K562 (cell line): ENCODE results near the gene PLXDC2. TPM values are rescaled to one million over a fixed set of nuclear protein-coding genes. Genes with fewer than 3 reads are reported as not detected.

Experiments
- ATAC-seq: fragments of 200-7000 bp; cut with Tn5 transposase; 3 replicates; pipeline ENCODE4 v1.9.1; 2020; ENCODE audit warnings: moderate library complexity
- BruUV-seq: library from RNA; stranded (reverse); fragments of 400-500 nt; replicated peaks from 2 replicates; lab custom pipeline; 2021; lab: Mats Ljungman, UMichigan
- CTCF ChIA-PET: fragments of 300-600 bp; formaldehyde crosslinking; extraction: SDS; loops from one replicate; lab custom pipeline; 2021; ENCODE audit warnings: low intra/inter-chr PET ratio; lab: Yijun Ruan, JAX
- POLR2A ChIA-PET: fragments of 300-600, 350-650 bp; sonication (Branson Sonifier 250); formaldehyde crosslinking; extraction: SDS; loops from one replicate; lab custom pipeline; 2021; ENCODE audit warnings: antibody characterized with exemption, inconsistent platforms; lab: Yijun Ruan, JAX
- DNase-seq, 4 experiments: peaks; one replicate each; pipeline versions ENCODE4 v3.0.0 to v3.0.0-alpha.2; 2011 to 2018; ENCODE audit warnings: low spot score in 3 of 4, mixed read lengths in 3 of 4; ENCODE audit errors: extremely low read depth in 1 of 4
- FAIRE-seq: peaks from 2 replicates; lab custom pipeline; 2011; peaks lifted over from hg19 to GRCh38; lab: Jason Lieb, UNC
- H2AFZ ChIP-seq: 2 replicates; pipeline ENCODE4 v1.6.0; 2011; ENCODE audit warnings: low read depth, low read length, control low read depth, inconsistent platforms
- H3K27ac ChIP-seq: fragments of 200-600 bp; 3 replicates; pipeline ENCODE4 v1.8.0; 2011; ENCODE audit warnings: low read depth, mild to moderate bottlenecking, control low read depth, inconsistent platforms, low read length, moderate library complexity, mixed read lengths; ENCODE audit errors: extremely low read depth
- H3K27me3 ChIP-seq, 2 experiments: fragments of 300-600 bp in 1 of 2; 2 replicates in 1 of 2; 3 replicates in 1 of 2; pipeline versions ENCODE4 v1.6.0 to v1.8.0; 2011; ENCODE audit warnings: inconsistent platforms in 2 of 2, low read length in 2 of 2, mild to moderate bottlenecking in 1 of 2, mixed read lengths in 1 of 2, moderate library complexity in 1 of 2; ENCODE audit not compliant: control insufficient read depth in 2 of 2, insufficient read depth in 2 of 2
- H3K36me3 ChIP-seq: fragments of 300-600 bp; 3 replicates; pipeline ENCODE4 v1.8.0; 2011; ENCODE audit warnings: mild to moderate bottlenecking, low read length, inconsistent platforms; ENCODE audit not compliant: control insufficient read depth, insufficient read depth
- H3K4me1 ChIP-seq, 2 experiments: fragments of 200-600 bp in 1 of 2; replicated peaks in 1 of 2; 2 replicates in 1 of 2; 3 replicates in 1 of 2; pipeline versions ENCODE4 v1.5.1 to v1.8.0; 2011; ENCODE audit warnings: inconsistent platforms in 2 of 2, low read length in 2 of 2, mild to moderate bottlenecking in 1 of 2, mixed read lengths in 1 of 2, moderate library complexity in 1 of 2; ENCODE audit not compliant: control insufficient read depth in 2 of 2, insufficient read depth in 2 of 2
- H3K4me2 ChIP-seq: 2 replicates; pipeline ENCODE4 v1.6.1; 2011; ENCODE audit warnings: low read length, control low read depth, inconsistent platforms, mixed read lengths; ENCODE audit not compliant: insufficient read depth
- H3K4me3 ChIP-seq: fragments of 200-600 bp; sonication (generic), shearing (Covaris generic); 2 replicates; pipeline ENCODE4 v1.5.1; 2016; ENCODE audit warnings: control low read depth, inconsistent platforms
- H3K79me2 ChIP-seq: fragments of 200-600 bp; 3 replicates; pipeline ENCODE4 v1.8.0; 2011; ENCODE audit warnings: low read length, inconsistent platforms; ENCODE audit not compliant: control insufficient read depth, insufficient read depth
- H3K9ac ChIP-seq, 2 experiments: 2 replicates each; pipeline versions ENCODE4 v1.6.0 to v1.6.1; 2011; ENCODE audit warnings: low read depth in 2 of 2, low read length in 2 of 2, control low read depth in 1 of 2, inconsistent platforms in 1 of 2, mild to moderate bottlenecking in 1 of 2, mixed read lengths in 1 of 2; ENCODE audit not compliant: insufficient read depth in 1 of 2
- H3K9me1 ChIP-seq: one replicate; pipeline ENCODE4 v1.6.0; 2011; ENCODE audit warnings: inconsistent platforms, mild to moderate bottlenecking, low read length, moderate library complexity; ENCODE audit not compliant: control insufficient read depth, insufficient read depth
- H3K9me3 ChIP-seq: replicated peaks from 2 replicates; pipeline ENCODE4 v1.5.1; 2011; ENCODE audit warnings: low read depth, low read length, inconsistent platforms; ENCODE audit not compliant: control insufficient read depth, insufficient read depth
- H4K20me1 ChIP-seq: replicated peaks from 2 replicates; pipeline ENCODE4 v1.6.1; 2011; ENCODE audit warnings: low read length, inconsistent platforms, mixed read lengths; ENCODE audit not compliant: control insufficient read depth, insufficient read depth
- E2F6 ChIP-seq, 2 experiments: IDR thresholded peaks; 2 replicates each; pipeline ENCODE4 v1.6.1; 2011; ENCODE audit warnings: borderline replicate concordance in 1 of 2, control low read depth in 1 of 2, low read depth in 1 of 2, low read length in 1 of 2, mild to moderate bottlenecking in 1 of 2, mixed read lengths in 1 of 2, moderate library complexity in 1 of 2; ENCODE audit not compliant: insufficient read depth in 1 of 2, insufficient read length in 1 of 2, poor library complexity in 1 of 2, severe bottlenecking in 1 of 2; ENCODE audit errors: extremely low read depth in 1 of 2
- GTF2F1 ChIP-seq: IDR thresholded peaks from 2 replicates; pipeline ENCODE4 v1.6.1; 2011; ENCODE audit warnings: low read depth, low read length, improper control_type of control experiment
- HDAC2 ChIP-seq: fragments of 450-650 bp; IDR thresholded peaks from 2 replicates; pipeline ENCODE4 v1.6.1; 2016; ENCODE audit warnings: mild to moderate bottlenecking
- HNRNPLL ChIP-seq: fragments of 200-400 bp; formaldehyde crosslinking; IDR thresholded peaks from 2 replicates; pipeline ENCODE4 v1.6.1; 2017; ENCODE audit warnings: low read length, low read depth, mild to moderate bottlenecking; ENCODE audit not compliant: poor library complexity, severe bottlenecking
- MYC ChIP-seq, 2 experiments: fragments of 250-450 bp in 1 of 2; sonication (Bioruptor Pico) in 1 of 2; IDR thresholded peaks; 2 replicates each; pipeline versions ENCODE4 v1.5.1 to v1.6.1; 2012 to 2021; ENCODE audit warnings: low read depth in 2 of 2, borderline replicate concordance in 1 of 2, improper control_type of control experiment in 1 of 2, low read length in 1 of 2, mild to moderate bottlenecking in 1 of 2, moderate library complexity in 1 of 2
- RBM22 ChIP-seq: fragments of 200-400 bp; formaldehyde crosslinking; IDR thresholded peaks from 2 replicates; pipeline ENCODE4 v1.6.1; 2018; ENCODE audit warnings: low read length, low read depth; ENCODE audit not compliant: poor library complexity, severe bottlenecking
- ZFP30 ChIP-seq: fragments of 250-450 bp; sonication (Bioruptor Pico); IDR thresholded peaks from 2 replicates; pipeline ENCODE4 v1.8.0; 2022; ENCODE audit warnings: moderate library complexity, mild to moderate bottlenecking, inconsistent platforms, borderline replicate concordance
- WGBS: fragments of 100-300 bp; shearing (Covaris generic); methylation state at CpG from one replicate; pipeline ENCODE4 v1.1.6; 2016; ENCODE audit warnings: low coverage, mixed read lengths; ENCODE audit not compliant: insufficient coverage; ENCODE audit errors: missing lambda C conversion rate; 5-methylcytosine and 5-hydroxymethylcytosine counted together
- in situ Hi-C: fragments of 300-500 bp; cut with MboI; formaldehyde crosslinking; loops from 4 replicates; pipeline ENCODE4 v1.15.0; 2018; ENCODE audit warnings: inconsistent platforms, mixed read lengths
- intact Hi-C: fragments of 100-400 bp; cut with micrococcal nuclease; formaldehyde crosslinking; loops from 2 replicates; pipeline ENCODE4 v1.14.2; 2022
- polyA plus RNA-seq, 8 experiments: library from polyadenylated mRNA; depleted of rRNA in 4 of 8; stranded (reverse) in 5 of 8; unstranded in 3 of 8; fragments of >200 nt; fragmentation: Nextera tagmentation in 2 of 8; fragmentation: Illumina TruSeq in 1 of 8; extraction: Ambion mirVana in 2 of 8; extraction: Trizol in 1 of 8; gene quantifications; 2 replicates each; pipeline versions ENCODE4 v1.2.1 to v1.2.3, GENCODE V29; 2011 to 2014; ENCODE audit warnings: inconsistent platforms in 1 of 8, missing spikeins in 1 of 8
- total RNA-seq, 7 experiments: library from RNA; depleted of rRNA in 6 of 7; stranded (reverse); fragments of >200 nt in 6 of 7; fragmentation: Illumina TruSeq in 2 of 7; extraction: Trizol in 2 of 7; gene quantifications; 2 replicates each; pipeline versions ENCODE4 v1.2.1 to v1.2.3, GENCODE V29; 2011 to 2021; ENCODE audit warnings: low replicate concordance in 1 of 7

PLXDC2 gene
- total and polyA plus RNA-seq, 9 of the 15 experiments (the other 6 are each of a cell fraction or from before 2014, with no cell fraction given): 0.01 to 0.33 (median 0.10) TPM; not detected in 3

- TF ChIP-seq E2F6 (IDR thresholded peaks at IDR 0.05; ENCODE audit: borderline replicate concordance in 1 of 2, extremely low read depth in 1 of 2, insufficient read depth in 1 of 2, insufficient read length in 1 of 2, low read depth in 1 of 2, low read length in 1 of 2, poor library complexity in 1 of 2, severe bottlenecking in 1 of 2): no peak
These were observed 108.8 kb downstream of the PLXDC2 start (continued) for GRCh38 chr10:19925064-19925463.

GRCh38 chr10:19928936-19929335 is 112.7 kb downstream of the PLXDC2 start:
- Histone ChIP-seq H3K36me3 (no peaks in the 10 kb centered on the region), H3K27ac (no peak overlapping the region), H3K9ac (no peak overlapping the region), H3K4me2 (no peak overlapping the region), H3K9me3 (no peaks in the 10 kb centered on the region), H4K20me1 (no peaks in the 10 kb centered on the region), H3K4me1 (no peaks in the 10 kb centered on the region), H2AFZ (no peak overlapping the region), H3K9me1 (no peaks in the 10 kb centered on the region), H3K27me3 (no peaks in the 10 kb centered on the region), H3K4me3 (no peak overlapping the region), H3K79me2 (no peaks in the 10 kb centered on the region)
- intact Hi-C loops: no loop called here
- WGBS: 0% methylated on average over 7 of the region's 7 CpGs
- in situ Hi-C loops: no loop called here
- DNase-seq: no peak
- no TSS peak for BruUV-seq
- ChIA-PET CTCF (no interaction called here), POLR2A (no interaction called here)
- FAIRE-seq: no peak
- TF ChIP-seq HNRNPLL (no peak), ZFP30 (no peak), RBM22 (no peak), MYC (IDR thresholded peaks at IDR 0.05; ENCODE audit: low read depth, low read length) (no peak), MYC (CRISPR knock-in tag; IDR thresholded peaks at IDR 0.05; ENCODE audit: borderline replicate concordance, low read depth) (no peak), GTF2F1 (no peak), HDAC2 (no peak)
- no peak for ATAC-seq
